GM19455 (cell line): ENCODE results near the gene NMUR2.

Experiments
- ATAC-seq: cut with Tn5 transposase; IDR thresholded peaks from one replicate; pipeline ENCODE4 v1.9.1; 2021; ENCODE audit not compliant: unreplicated experiment

The NMUR2 gene

GRCh38 chr5:152372875-152373274 lies 32.2 kb downstream of the NMUR2 start:
- no peak for ATAC-seq

- ATAC-seq: no peak
Observed at GRCh38 chr5:152369298-152369697, 35.8 kb downstream of the NMUR2 start.

- ATAC-seq: no peak
Observed at GRCh38 chr5:152367554-152367953, 37.5 kb downstream of the NMUR2 start.

- ATAC-seq: no peak
Observed at GRCh38 chr5:152366716-152367115, 38.4 kb downstream of the NMUR2 start.

- no peak for ATAC-seq
Observed at GRCh38 chr5:152364899-152365298, 40.2 kb downstream of the NMUR2 start.

GRCh38 chr5:152364172-152364571 lies 40.9 kb downstream of the NMUR2 start:
- no peak for ATAC-seq

GRCh38 chr5:152358861-152359568 lies 46.1 kb downstream of the NMUR2 start:
- ATAC-seq: no peak

GRCh38 chr5:152356506-152356905 lies 48.6 kb downstream of the NMUR2 start:
- no peak for ATAC-seq

GRCh38 chr5:152355061-152355460 lies 50.0 kb downstream of the NMUR2 start:
- no peak for ATAC-seq

- ATAC-seq: no peak
Observed at GRCh38 chr5:152353001-152353400, 52.1 kb downstream of the NMUR2 start.

GRCh38 chr5:152349683-152350526 lies 55.2 kb downstream of the NMUR2 start:
- peak; percentile 95 for ATAC-seq
